Common myeloid progenitor, CD34-positive (primary cell): Measurements from ENCODE around the gene GPANK1.

Experiments
- CTCF ChIA-PET: fragments of 350-600 bp; sonication (Branson Sonifier 250); formaldehyde crosslinking; loops from one replicate; lab custom pipeline; 2021; ENCODE audit warnings: antibody characterized with exemption; lab: Charles Lee
- POLR2A ChIA-PET: fragments of 350-600 bp; sonication (Branson Sonifier 250); formaldehyde crosslinking; loops from one replicate; lab custom pipeline; 2021; ENCODE audit warnings: antibody characterized with exemption; lab: Charles Lee
- DNase-seq, 3 donors: peaks; one replicate each; pipeline versions ENCODE4 v3.0.0 to v3.0.0-alpha.2; 2013
- H3K27ac ChIP-seq, 2 experiments: 1 replicate in 1 of 2; 2 replicates in 1 of 2; pipeline ENCODE4 v1.7.0; 2013; ENCODE audit warnings: inconsistent platforms in 2 of 2, low read length in 2 of 2, mild to moderate bottlenecking in 2 of 2, low read depth in 1 of 2, moderate library complexity in 1 of 2; ENCODE audit not compliant: severe bottlenecking in 2 of 2, insufficient read depth in 1 of 2, poor library complexity in 1 of 2
- H3K27me3 ChIP-seq, 5 experiments: replicated peaks in 2 of 5; 1 replicate in 3 of 5; 2 replicates in 2 of 5; pipeline versions ENCODE4 v1.6.1 to v1.7.0; 2013; ENCODE audit warnings: low read length in 4 of 5, mild to moderate bottlenecking in 2 of 5, moderate library complexity in 2 of 5, inconsistent platforms in 1 of 5; ENCODE audit not compliant: insufficient read depth in 5 of 5, control insufficient read depth in 4 of 5
- H3K36me3 ChIP-seq, 4 experiments: 1 replicate in 2 of 4; 2 replicates in 2 of 4; pipeline versions ENCODE4 v1.6.1 to v1.7.0; 2013; ENCODE audit warnings: low read length in 3 of 4, control low read depth in 1 of 4, mild to moderate bottlenecking in 1 of 4; ENCODE audit not compliant: control insufficient read depth in 4 of 4, insufficient read depth in 4 of 4
- H3K4me1 ChIP-seq, 4 experiments: 1 replicate in 3 of 4; 2 replicates in 1 of 4; pipeline versions ENCODE4 v1.6.1 to v1.7.1; 2013; ENCODE audit warnings: low read length in 3 of 4, mild to moderate bottlenecking in 3 of 4, control low read depth in 1 of 4, inconsistent platforms in 1 of 4, moderate library complexity in 1 of 4; ENCODE audit not compliant: control insufficient read depth in 4 of 4, insufficient read depth in 4 of 4; ENCODE audit errors: control extremely low read depth in 1 of 4
- H3K4me3 ChIP-seq, 7 experiments: 1 replicate in 4 of 7; 2 replicates in 3 of 7; pipeline versions ENCODE4 v1.5.1 to v1.7.0; 2013; ENCODE audit warnings: mild to moderate bottlenecking in 7 of 7, low read length in 6 of 7, moderate library complexity in 6 of 7, inconsistent platforms in 2 of 7, low read depth in 2 of 7, control low read depth in 1 of 7; ENCODE audit not compliant: insufficient read depth in 4 of 7, control insufficient read depth in 1 of 7; ENCODE audit errors: extremely low read depth in 1 of 7
- H3K9me3 ChIP-seq, 5 experiments: 1 replicate in 4 of 5; 2 replicates in 1 of 5; pipeline versions ENCODE4 v1.6.1 to v1.7.1; 2013; ENCODE audit warnings: low read length in 4 of 5, mild to moderate bottlenecking in 2 of 5, inconsistent platforms in 1 of 5, low read depth in 1 of 5, moderate library complexity in 1 of 5; ENCODE audit not compliant: control insufficient read depth in 4 of 5, insufficient read depth in 2 of 5; ENCODE audit errors: control extremely low read depth in 1 of 5
- WGBS: methylation state at CpG from one replicate; pipeline ENCODE4 v1.1.5; 2013; ENCODE audit not compliant: insufficient coverage; 5-methylcytosine and 5-hydroxymethylcytosine counted together

Gene GPANK1

GRCh38 chr6:31702405-31702818 is 37.6 kb upstream of the GPANK1 start:
- no peaks in the 10 kb centered on the region for H3K9me3 ChIP-seq
- H3K27ac ChIP-seq: peak overlapping the region; percentile 98 to 99
- 0% methylated on average over 8 of the region's 10 CpGs for WGBS
- H3K27me3 ChIP-seq: no peaks in the 10 kb centered on the region
- H3K4me3 ChIP-seq: peak overlapping the region; percentile 85 to 99 (median 96)
- H3K4me1 ChIP-seq: peaks cover 0 to 25% (median 15%) of the 10 kb centered on the region in 4 experiments
- peak in 2 of 3 donors; percentile 43 to 62 for DNase-seq
- ChIA-PET POLR2A (interaction anchor here (0.8 to 1.8 kb wide), 7 partner anchors 9 to 127 kb away, joined by 3 to 9 read pairs (median 3); no protein-coding TSS in a partner anchor), CTCF (interaction anchor here (1.2 to 7.3 kb wide), 7 partner anchors 9 to 161 kb away, joined by 3 to 51 read pairs (median 4); partner anchors contain the start of gene LY6G5C)
- H3K36me3 ChIP-seq: peaks cover 0 to 21% (median 7%) of the 10 kb centered on the region in 4 experiments

- Histone ChIP-seq H3K36me3 (peaks cover 0 to 26% (median 12%) of the 10 kb centered on the region in 4 experiments), H3K27ac (peak overlapping the region; percentile 98 to 99), H3K4me3 (peak overlapping the region in 6 of 7 experiments; percentile 85 to 99 (median 94)), H3K9me3 (no peaks in the 10 kb centered on the region), H3K4me1 (peaks cover 0 to 25% (median 15%) of the 10 kb centered on the region in 4 experiments), H3K27me3 (no peaks in the 10 kb centered on the region)
- 54% methylated on average over 6 of the region's 7 CpGs for WGBS
- ChIA-PET CTCF (interaction anchor here (1.2 to 7.3 kb wide), 3 partner anchors 14 to 25 kb away, joined by 3 to 51 read pairs (median 6); no protein-coding TSS in a partner anchor), POLR2A (interaction anchor here (0.6 to 1.8 kb wide), 4 partner anchors 10 to 134 kb away, joined by 3 to 9 read pairs (median 3); no protein-coding TSS in a partner anchor)
- DNase-seq: peak in 2 of 3 donors; percentile 28 to 51
Observed at GRCh38 chr6:31701666-31702404, 37.0 kb upstream of the GPANK1 start.

- ChIA-PET CTCF (interaction anchor here (1.2 to 7.3 kb wide), 3 partner anchors 11 to 69 kb away, joined by 4 to 51 read pairs (median 7); no protein-coding TSS in a partner anchor), POLR2A (interaction anchor here (0.6 kb wide), 1 partner anchor 135 kb away, joined by 3 read pairs; no protein-coding TSS in a partner anchor)
- Histone ChIP-seq H3K4me1 (peaks cover 0 to 25% (median 15%) of the 10 kb centered on the region in 4 experiments), H3K36me3 (peaks cover 2 to 33% (median 16%) of the 10 kb centered on the region in 4 experiments), H3K27me3 (no peaks in the 10 kb centered on the region), H3K27ac (peak overlapping the region in 1 of 2 experiments; percentile 45), H3K9me3 (no peaks in the 10 kb centered on the region), H3K4me3 (peak overlapping the region in 1 of 7 experiments; percentile 99)
- no peak for DNase-seq
- WGBS: 92% methylated on average over 2 of the region's 5 CpGs
Observed at GRCh38 chr6:31700740-31701401, 36.1 kb upstream of the GPANK1 start.

- CTCF ChIA-PET: interaction anchor here (7.3 kb wide), 1 partner anchor 10 kb away, joined by 51 read pairs; no protein-coding TSS in a partner anchor
- H3K4me3 ChIP-seq: no peak overlapping the region
- no peaks in the 10 kb centered on the region for H3K9me3 ChIP-seq
- POLR2A ChIA-PET: no interaction called here
- H3K36me3 ChIP-seq: peaks cover 2 to 63% (median 36%) of the 10 kb centered on the region in 4 experiments
- no peak overlapping the region for H3K27ac ChIP-seq
- H3K4me1 ChIP-seq: peaks cover 0 to 18% (median 10%) of the 10 kb centered on the region in 4 experiments
- H3K27me3 ChIP-seq: no peaks in the 10 kb centered on the region
- WGBS: 46% methylated on average over 3 of the region's 3 CpGs
- no peak for DNase-seq
Observed at GRCh38 chr6:31697555-31697954, 32.8 kb upstream of the GPANK1 start.

GRCh38 chr6:31693535-31693934 is 28.7 kb upstream of the GPANK1 start:
- Histone ChIP-seq H3K4me3 (no peak overlapping the region), H3K36me3 (peaks cover 14 to 88% (median 63%) of the 10 kb centered on the region in 4 experiments), H3K27me3 (no peaks in the 10 kb centered on the region), H3K4me1 (no peaks in the 10 kb centered on the region), H3K27ac (peak overlapping the region in 1 of 2 experiments; percentile 38), H3K9me3 (no peaks in the 10 kb centered on the region)
- no peak for DNase-seq
- ChIA-PET POLR2A (no interaction called here), CTCF (interaction anchor here (1.0 to 3.5 kb wide), 7 partner anchors 9 to 34 kb away, joined by 3 to 17 read pairs (median 4); partner anchors contain the start of genes ABHD16A, LY6G5C and MPIG6B)
- 95% methylated on average over 2 of the region's 6 CpGs for WGBS

- WGBS: 94% methylated on average over 5 of the region's 9 CpGs
- Histone ChIP-seq H3K4me1 (no peaks in the 10 kb centered on the region), H3K27ac (no peak overlapping the region), H3K9me3 (no peaks in the 10 kb centered on the region), H3K4me3 (no peak overlapping the region), H3K36me3 (peaks cover 14 to 92% (median 70%) of the 10 kb centered on the region in 4 experiments), H3K27me3 (no peaks in the 10 kb centered on the region)
- ChIA-PET POLR2A (interaction anchor here (0.6 kb wide), 1 partner anchor 13 kb away, joined by 3 read pairs; no protein-coding TSS in a partner anchor), CTCF (interaction anchor here (0.8 to 3.5 kb wide), 7 partner anchors 11 to 31 kb away, joined by 3 to 17 read pairs (median 4); partner anchors contain the start of genes ABHD16A, LY6G5C, LY6G6C and MPIG6B)
- no peak for DNase-seq
Observed at GRCh38 chr6:31692886-31693285, 28.1 kb upstream of the GPANK1 start.
